H1 (cell line): Measurements from ENCODE around the gene NCK1. TPM values are rescaled to one million over a fixed set of nuclear protein-coding genes. Genes with fewer than 3 reads are reported as not detected.
A peak's percentile ranks its signal among the peaks of the same experiment; 100 is the strongest.

Experiments
- CTCF ChIA-PET: fragments of 300-600 bp; sonication (Branson Sonifier 250); formaldehyde crosslinking; loops from one replicate; lab custom pipeline; 2021; ENCODE audit not compliant: partially characterized antibody; lab: Charles Lee
- POLR2A ChIA-PET: fragments of 300-600 bp; sonication (Branson Sonifier 250); formaldehyde crosslinking; loops from one replicate; lab custom pipeline; 2021; ENCODE audit warnings: inconsistent platforms; ENCODE audit not compliant: partially characterized antibody; lab: Charles Lee
- DNase-seq, 2 experiments: peaks; one replicate each; pipeline versions ENCODE4 v3.0.0 to v3.0.0-alpha.2; 2010 to 2022; ENCODE audit warnings: low spot score in 2 of 2, low read depth in 1 of 2, mixed read lengths in 1 of 2
- FAIRE-seq: peaks from 2 replicates; lab custom pipeline; 2011; peaks lifted over from hg19 to GRCh38; lab: Jason Lieb, UNC
- H2AFZ ChIP-seq: 2 replicates; pipeline ENCODE4 v1.8.1; 2012; ENCODE audit warnings: low read length, inconsistent platforms
- H2AK5ac ChIP-seq: 2 replicates; pipeline ENCODE4 v1.6.1; 2013; ENCODE audit warnings: low read depth, low read length
- H2BK120ac ChIP-seq: replicated peaks from 2 replicates; pipeline ENCODE3; 2013; ENCODE audit warnings: low read depth, low read length, inconsistent platforms
- H2BK12ac ChIP-seq: 2 replicates; pipeline ENCODE4 v1.6.1; 2013; ENCODE audit warnings: low read depth, low read length
- H2BK15ac ChIP-seq: 2 replicates; pipeline ENCODE4 v1.6.1; 2013; ENCODE audit warnings: low read length
- H2BK20ac ChIP-seq: 2 replicates; pipeline ENCODE4 v1.6.1; 2013; ENCODE audit warnings: low read length
- H2BK5ac ChIP-seq: 2 replicates; pipeline ENCODE4 v1.6.1; 2013; ENCODE audit warnings: low read depth, low read length
- H3K14ac ChIP-seq: 2 replicates; pipeline ENCODE4 v1.6.1; 2013; ENCODE audit warnings: inconsistent platforms; ENCODE audit not compliant: insufficient read length
- H3K18ac ChIP-seq: 2 replicates; pipeline ENCODE4 v1.6.1; 2013; ENCODE audit warnings: low read length; ENCODE audit errors: extremely low read depth
- H3K23ac ChIP-seq: 2 replicates; pipeline ENCODE4 v1.6.1; 2013; ENCODE audit warnings: inconsistent platforms; ENCODE audit not compliant: insufficient read length
- H3K23me2 ChIP-seq: 2 replicates; pipeline ENCODE4 v1.6.1; 2013; ENCODE audit warnings: low read depth, low read length
- H3K27ac ChIP-seq: 2 replicates; pipeline ENCODE4 v1.6.1; 2011; ENCODE audit warnings: low read depth, low read length, inconsistent platforms
- H3K27me3 ChIP-seq, 4 experiments: replicated peaks in 1 of 4; 1 replicate in 1 of 4; 2 replicates in 3 of 4; pipeline versions ENCODE4 v1.6.1 to v1.8.1; 2011 to 2013; ENCODE audit warnings: low read length in 3 of 4, mild to moderate bottlenecking in 3 of 4, inconsistent platforms in 2 of 4, mixed read lengths in 2 of 4, moderate library complexity in 1 of 4; ENCODE audit not compliant: control insufficient read depth in 3 of 4, insufficient read depth in 3 of 4; ENCODE audit errors: extremely low read depth in 1 of 4
- H3K36me3 ChIP-seq, 4 experiments: 2 replicates each; pipeline versions ENCODE4 v1.6.1 to v1.8.1; 2011 to 2013; ENCODE audit warnings: mild to moderate bottlenecking in 4 of 4, low read length in 3 of 4, moderate library complexity in 2 of 4, control low read depth in 1 of 4, inconsistent platforms in 1 of 4; ENCODE audit not compliant: insufficient read depth in 4 of 4, control insufficient read depth in 2 of 4
- H3K4ac ChIP-seq: replicated peaks from 2 replicates; pipeline ENCODE3; 2013; ENCODE audit warnings: low read length, low read depth, mixed read lengths, inconsistent platforms; ENCODE audit not compliant: insufficient read length
- H3K4me1 ChIP-seq, 4 experiments: replicated peaks in 1 of 4; 1 replicate in 1 of 4; 2 replicates in 3 of 4; pipeline versions ENCODE4 v1.6.1 to v1.8.1; 2011 to 2013; ENCODE audit warnings: low read length in 3 of 4, inconsistent platforms in 2 of 4, mixed read lengths in 1 of 4; ENCODE audit not compliant: insufficient read depth in 4 of 4, control insufficient read depth in 3 of 4
- H3K4me2 ChIP-seq, 2 experiments: 2 replicates each; pipeline versions ENCODE4 v1.6.1 to v1.8.1; 2011 to 2013; ENCODE audit warnings: low read depth in 2 of 2, low read length in 2 of 2, control low read depth in 1 of 2, inconsistent platforms in 1 of 2, mild to moderate bottlenecking in 1 of 2; ENCODE audit not compliant: insufficient read depth in 1 of 2
- H3K4me3 ChIP-seq, 4 experiments: fragments of 200-600, 300-600 bp in 1 of 4; sonication (generic), shearing (Covaris generic), sonication (Bioruptor Twin) in 1 of 4; 2 replicates each; pipeline versions ENCODE4 v1.5.1 to v1.8.1; 2011 to 2016; ENCODE audit warnings: low read length in 4 of 4, low read depth in 3 of 4, control low read depth in 2 of 4, inconsistent platforms in 2 of 4, mild to moderate bottlenecking in 2 of 4, mixed read lengths in 1 of 4, moderate library complexity in 1 of 4; ENCODE audit not compliant: insufficient read depth in 2 of 4; ENCODE audit errors: extremely low read depth in 1 of 4
- H3K56ac ChIP-seq: replicated peaks from 2 replicates; pipeline ENCODE3; 2013; ENCODE audit warnings: low read depth, mild to moderate bottlenecking, mixed read lengths, low read length, inconsistent platforms; ENCODE audit not compliant: insufficient read length
- H3K79me1 ChIP-seq: 2 replicates; pipeline ENCODE4 v1.6.1; 2013; ENCODE audit warnings: low read depth, low read length, control low read depth
- H3K79me2 ChIP-seq, 2 experiments: 2 replicates each; pipeline versions ENCODE4 v1.6.1 to v1.8.1; 2012 to 2013; ENCODE audit warnings: low read length in 2 of 2, mild to moderate bottlenecking in 2 of 2, inconsistent platforms in 1 of 2; ENCODE audit not compliant: insufficient read depth in 2 of 2, control insufficient read depth in 1 of 2
- H3K9ac ChIP-seq, 4 experiments: replicated peaks in 1 of 4; 1 replicate in 1 of 4; 2 replicates in 3 of 4; pipeline versions ENCODE4 v1.6.1 to v1.8.1; 2011 to 2013; ENCODE audit warnings: low read depth in 3 of 4, low read length in 3 of 4, control low read depth in 2 of 4, mild to moderate bottlenecking in 2 of 4, moderate library complexity in 2 of 4, inconsistent platforms in 1 of 4; ENCODE audit errors: extremely low read depth in 1 of 4
- H3K9me3 ChIP-seq, 2 experiments: 2 replicates each; pipeline versions ENCODE4 v1.6.1 to v1.8.1; 2012 to 2013; ENCODE audit warnings: mild to moderate bottlenecking in 2 of 2, moderate library complexity in 2 of 2, control low read depth in 1 of 2, inconsistent platforms in 1 of 2, low read depth in 1 of 2, low read length in 1 of 2, mixed read lengths in 1 of 2; ENCODE audit not compliant: insufficient read depth in 2 of 2
- H4K20me1 ChIP-seq, 2 experiments: replicated peaks in 1 of 2; 2 replicates each; pipeline versions ENCODE3 to v1.8.1; 2011 to 2013; ENCODE audit warnings: inconsistent platforms in 2 of 2, low read length in 2 of 2, mild to moderate bottlenecking in 1 of 2; ENCODE audit not compliant: insufficient read depth in 2 of 2, control insufficient read depth in 1 of 2
- H4K5ac ChIP-seq: 2 replicates; pipeline ENCODE4 v1.6.1; 2013; ENCODE audit warnings: low read length, low read depth, mixed read lengths, inconsistent platforms; ENCODE audit not compliant: insufficient read length
- H4K8ac ChIP-seq: 2 replicates; pipeline ENCODE4 v1.8.0; 2013; ENCODE audit warnings: mild to moderate bottlenecking, moderate library complexity, low read length, inconsistent platforms; ENCODE audit not compliant: insufficient read depth; ENCODE audit errors: extremely low read depth
- H4K91ac ChIP-seq: replicated peaks from 2 replicates; pipeline ENCODE3; 2013; ENCODE audit warnings: low read length, mixed read lengths, inconsistent platforms; ENCODE audit not compliant: insufficient read length
- ASH2L ChIP-seq: fragments of 200-600, 300-600 bp; sonication (generic); IDR thresholded peaks from one replicate; pipeline ENCODE4 v1.7.1; 2017; ENCODE audit warnings: low read length
- JUND ChIP-seq: IDR thresholded peaks from 2 replicates; pipeline ENCODE4 v1.6.1; 2011; ENCODE audit warnings: mild to moderate bottlenecking, improper control_type of control experiment, low read length
- KDM4A ChIP-seq: IDR thresholded peaks from one replicate; pipeline ENCODE4 v1.7.1; 2012; ENCODE audit warnings: low read depth, mild to moderate bottlenecking, moderate library complexity, low read length, inconsistent platforms; ENCODE audit not compliant: severe bottlenecking
- NANOG ChIP-seq: IDR thresholded peaks from 2 replicates; pipeline ENCODE4 v1.6.1; 2011; ENCODE audit warnings: low read length, low read depth, mild to moderate bottlenecking, inconsistent platforms; ENCODE audit not compliant: insufficient read depth, poor library complexity, severe bottlenecking
- RFX5 ChIP-seq: IDR thresholded peaks from 2 replicates; pipeline ENCODE4 v1.6.1; 2011; ENCODE audit warnings: low read depth, low read length, improper control_type of control experiment, borderline replicate concordance
- RXRA ChIP-seq: IDR thresholded peaks from 2 replicates; pipeline ENCODE4 v1.6.1; 2011; ENCODE audit warnings: low read depth, mild to moderate bottlenecking, low read length, moderate library complexity; ENCODE audit not compliant: insufficient read depth
- ZNF274 ChIP-seq: IDR thresholded peaks from 2 replicates; pipeline ENCODE4 v1.7.0; 2012; ENCODE audit warnings: low read length, borderline replicate concordance; ENCODE audit errors: extremely low read depth
- WGBS, 2 experiments: shearing (Covaris generic) in 1 of 2; methylation state at CpG; one replicate each; pipeline versions ENCODE4 v1.1.6 to v1.1.7; 2013 to 2015; ENCODE audit warnings: low lambda C conversion rate in 2 of 2, mixed read lengths in 2 of 2, inconsistent platforms in 1 of 2, low coverage in 1 of 2, missing lambda C conversion rate in 1 of 2; ENCODE audit not compliant: insufficient replicate concordance in 2 of 2, insufficient coverage in 1 of 2, insufficient read length in 1 of 2; ENCODE audit errors: extremely low coverage in 1 of 2, missing lambda C conversion rate in 1 of 2; 5-methylcytosine and 5-hydroxymethylcytosine counted together
- polyA plus RNA-seq, 7 experiments: library from polyadenylated mRNA; depleted of rRNA in 3 of 7; stranded (reverse) in 5 of 7; unstranded in 2 of 7; fragments of >200 nt in 5 of 7; fragments of 200-250 nt in 2 of 7; gene quantifications; 1 replicate in 5 of 7; 2 replicates in 1 of 7; 4 replicates in 1 of 7; pipeline versions ENCODE4 v1.2.1 to v1.2.3, GENCODE V29; 2011 to 2013; ENCODE audit warnings: missing spikeins in 2 of 7, mixed read lengths in 2 of 7
- total RNA-seq: library from RNA; stranded (reverse); fragmentation: NEBNext Ultra II Directional; extraction: Animal tissue kit (Norgen Biotek cat#: 25700); gene quantifications from 2 replicates; pipeline ENCODE4 v1.2.1, GENCODE V29; 2021

NCK1 gene
- total and polyA plus RNA-seq, 2 of the 8 experiments (the other 6 are each of a cell fraction or from before 2014, with no cell fraction given) = 10.0 to 28.5 TPM

GRCh38 chr3:136979684-136980083 is 117.7 kb downstream of the NCK1 start:
- H3K79me2 ChIP-seq = no peaks in the 10 kb centered on the region
- no peaks in the 10 kb centered on the region for H3K4me1 ChIP-seq
- DNase-seq (no peak), FAIRE-seq (no peak)
- no peak overlapping the region for H3K18ac ChIP-seq
- 0 out of 2 replicates have a peak, but pooled peaks cover 4% of the 10 kb centered on the region for H3K79me1 ChIP-seq
- H4K5ac ChIP-seq = no peak overlapping the region
- no peak overlapping the region for H3K23ac ChIP-seq
- ChIA-PET CTCF (no interaction called here), POLR2A (no interaction called here)
- 88% methylated on average over 3 of the region's 3 CpGs; no CpG with 5 or more reads in 1 of the 2 experiments for WGBS, 2 experiments
- no peak overlapping the region for H2BK5ac ChIP-seq
- H3K4me2 ChIP-seq = no peak overlapping the region
- H3K23me2 ChIP-seq = peaks cover 2% of the 10 kb centered on the region; the same call in 1 of the 2 replicates
- H3K14ac ChIP-seq = no peak overlapping the region
- H3K4me3 ChIP-seq = no peak overlapping the region
- no peak overlapping the region for H2BK12ac ChIP-seq
- no peak overlapping the region for H3K56ac ChIP-seq
- H4K91ac ChIP-seq = no peak overlapping the region
- no peak overlapping the region for H4K8ac ChIP-seq
- TF ChIP-seq ZNF274 (no peak), JUND (no peak), NANOG (no peak), ASH2L (no peak), RXRA (no peak), RFX5 (0 out of 2 replicates have a peak, but pooled peaks have one; percentile 23), KDM4A (no peak)
- TF ChIP-seq, all 59 proteins: peak for 1
- Histone ChIP-seq H3K4ac (no peak overlapping the region), H2AK5ac (no peak overlapping the region), H3K36me3 (no peaks in the 10 kb centered on the region), H2BK15ac (no peak overlapping the region), H3K9me3 (no peaks in the 10 kb centered on the region), H2BK20ac (no peak overlapping the region), H2AFZ (no peak overlapping the region), H3K27me3 (no peaks in the 10 kb centered on the region), H2BK120ac (no peak overlapping the region), H3K27ac (no peak overlapping the region), H3K9ac (no peak overlapping the region), H4K20me1 (no peaks in the 10 kb centered on the region)
